CD4-positive, alpha-beta T cell (primary cell): ENCODE results near the gene SLC37A1. TPM values are rescaled to one million over a fixed set of nuclear protein-coding genes. Genes with fewer than 3 reads are reported as not detected.

Source experiments
- ATAC-seq: fragments of 200-7000 bp; cut with Tn5 transposase; one replicate; pipeline ENCODE4 v1.10.0; 2022; ENCODE audit warnings: mild to moderate bottlenecking; ENCODE audit not compliant: poor library complexity
- CTCF ChIA-PET: fragments of 350-600 bp; sonication (Branson Sonifier 250); formaldehyde crosslinking; loops from one replicate; lab custom pipeline; 2021; ENCODE audit warnings: antibody characterized with exemption, inconsistent platforms; lab: Charles Lee
- POLR2A ChIA-PET: fragments of 350-600 bp; sonication (Branson Sonifier 250); formaldehyde crosslinking; loops from one replicate; lab custom pipeline; 2021; ENCODE audit warnings: antibody characterized with exemption, inconsistent platforms; lab: Charles Lee
- DNase-seq, 14 experiments: peaks; one replicate each; pipeline ENCODE4 v3.0.0-alpha.2; 2013 to 2020; ENCODE audit warnings: mixed read lengths in 2 of 14
- H3K27ac ChIP-seq, 2 donors: one replicate each; pipeline versions ENCODE4 v1.5.1 to v1.7.0; 2013; ENCODE audit warnings: low read length in 2 of 2, low read depth in 1 of 2, mild to moderate bottlenecking in 1 of 2
- H3K27me3 ChIP-seq, 2 experiments: 1 replicate in 1 of 2; 2 replicates in 1 of 2; pipeline versions ENCODE4 v1.6.1 to v1.7.0; 2013; ENCODE audit warnings: low read length in 2 of 2, control low read depth in 1 of 2, mild to moderate bottlenecking in 1 of 2, moderate library complexity in 1 of 2; ENCODE audit not compliant: insufficient read depth in 2 of 2, control insufficient read depth in 1 of 2
- H3K36me3 ChIP-seq: one replicate; pipeline ENCODE4 v1.6.1; 2013; ENCODE audit warnings: low read length, control low read depth; ENCODE audit not compliant: insufficient read depth
- H3K4me1 ChIP-seq: one replicate; pipeline ENCODE4 v1.6.1; 2013; ENCODE audit warnings: low read length, control low read depth; ENCODE audit not compliant: insufficient read depth
- H3K4me3 ChIP-seq: one replicate; pipeline ENCODE4 v1.5.1; 2013; ENCODE audit warnings: mild to moderate bottlenecking, low read length, moderate library complexity
- H3K9me3 ChIP-seq, 2 experiments: 1 replicate in 1 of 2; 2 replicates in 1 of 2; pipeline versions ENCODE4 v1.6.1 to v1.7.0; 2013; ENCODE audit warnings: low read length in 2 of 2, mild to moderate bottlenecking in 2 of 2, control low read depth in 1 of 2, moderate library complexity in 1 of 2; ENCODE audit not compliant: control insufficient read depth in 1 of 2, insufficient read depth in 1 of 2
- H3K27ac Mint-ChIP-seq: one replicate; pipeline ENCODE4 v1.8.0; 2020; ENCODE audit warnings: mixed read lengths
- H3K27me3 Mint-ChIP-seq: one replicate; pipeline ENCODE4 v1.8.0; 2021; ENCODE audit warnings: mixed read lengths
- H3K36me3 Mint-ChIP-seq: one replicate; pipeline ENCODE4 v1.8.0; 2021; ENCODE audit warnings: low read depth, mixed read lengths
- H3K4me1 Mint-ChIP-seq: one replicate; pipeline ENCODE4 v1.8.0; 2021; ENCODE audit warnings: low read depth, mixed read lengths
- H3K4me3 Mint-ChIP-seq: one replicate; pipeline ENCODE4 v1.8.0; 2020; ENCODE audit warnings: mild to moderate bottlenecking, mixed read lengths
- H3K9me3 Mint-ChIP-seq: one replicate; pipeline ENCODE4 v1.8.0; 2020; ENCODE audit warnings: mixed read lengths
- CTCF ChIP-seq: fragments of 200-600 bp; IDR thresholded peaks from one replicate; pipeline ENCODE4 v1.8.0; 2022; ENCODE audit warnings: antibody characterized with exemption, mild to moderate bottlenecking
- intact Hi-C, 2 experiments: fragments of 100-400 bp; cut with DNase I in 1 of 2; cut with micrococcal nuclease in 1 of 2; formaldehyde crosslinking; loops; one replicate each; pipeline versions ENCODE4 v1.15.1 to v1.9.0; 2023 to 2025; cut with DNase I, micrococcal nuclease
- total RNA-seq, 174 experiments: library from RNA in 2 of 174; stranded (reverse) in 2 of 174; gene quantifications; one replicate each; pipeline ENCODE4 v1.2.3 and lab custom pipeline; 2021 to 2026

The SLC37A1 gene
- total RNA-seq, 2 experiments from 2014 or later: 16.4 to 16.7 TPM

- Mint-ChIP-seq H3K36me3 (peaks cover 79% of the 10 kb centered on the region), H3K4me1 (no peaks in the 10 kb centered on the region), H3K27ac (no peak overlapping the region), H3K4me3 (no peak overlapping the region), H3K9me3 (no peaks in the 10 kb centered on the region), H3K27me3 (no peaks in the 10 kb centered on the region)
- no peak for TF ChIP-seq CTCF
- ATAC-seq (no peak), DNase-seq (no peak)
- intact Hi-C loops: no loop called here
- ChIA-PET CTCF (no interaction called here), POLR2A (no interaction called here)
- H3K27ac ChIP-seq: no peak overlapping the region
- H3K9me3 ChIP-seq: no peaks in the 10 kb centered on the region
- H3K36me3 ChIP-seq: peaks cover 56% of the 10 kb centered on the region
- H3K27me3 ChIP-seq: no peaks in the 10 kb centered on the region
- peaks cover 6% of the 10 kb centered on the region for H3K4me1 ChIP-seq
- no peak overlapping the region for H3K4me3 ChIP-seq
Measured at GRCh38 chr21:42548687-42549406, 35.2 kb downstream of the SLC37A1 start.

GRCh38 chr21:42550817-42551216, 37.2 kb downstream of the SLC37A1 start:
- Mint-ChIP-seq H3K36me3 (peaks cover 79% of the 10 kb centered on the region), H3K9me3 (no peaks in the 10 kb centered on the region), H3K27ac (no peak overlapping the region), H3K4me1 (no peaks in the 10 kb centered on the region), H3K4me3 (no peak overlapping the region), H3K27me3 (no peaks in the 10 kb centered on the region)
- no peaks in the 10 kb centered on the region for H3K27me3 ChIP-seq
- no peaks in the 10 kb centered on the region for H3K9me3 ChIP-seq
- DNase-seq (no peak), ATAC-seq (no peak)
- CTCF ChIA-PET: no interaction called here
- no peak overlapping the region for H3K4me3 ChIP-seq
- H3K36me3 ChIP-seq: peaks cover 48% of the 10 kb centered on the region
- no peak overlapping the region for H3K27ac ChIP-seq
- TF ChIP-seq CTCF: no peak
- intact Hi-C loops: no loop called here
- H3K4me1 ChIP-seq: no peaks in the 10 kb centered on the region
- POLR2A ChIA-PET: interaction anchor here (0.7 kb wide), 1 partner anchor 391 kb away, joined by 3 read pairs; no protein-coding TSS in a partner anchor

- H3K9me3 ChIP-seq: no peaks in the 10 kb centered on the region
- no peak overlapping the region for H3K27ac ChIP-seq
- DNase-seq (peak in 1 of 14 experiments; percentile 10), ATAC-seq (no peak)
- Mint-ChIP-seq H3K9me3 (no peaks in the 10 kb centered on the region), H3K27ac (no peak overlapping the region), H3K36me3 (peaks cover 69% of the 10 kb centered on the region), H3K4me3 (no peak overlapping the region), H3K27me3 (no peaks in the 10 kb centered on the region), H3K4me1 (no peaks in the 10 kb centered on the region)
- no peak overlapping the region for H3K4me3 ChIP-seq
- peaks cover 45% of the 10 kb centered on the region for H3K36me3 ChIP-seq
- ChIA-PET CTCF (no interaction called here), POLR2A (no interaction called here)
- H3K27me3 ChIP-seq: no peaks in the 10 kb centered on the region
- no peak for TF ChIP-seq CTCF
- intact Hi-C loops: no loop called here
- H3K4me1 ChIP-seq: no peaks in the 10 kb centered on the region
Measured at GRCh38 chr21:42552407-42553336, 39.0 kb downstream of the SLC37A1 start.
